HCT116 (cell line): ENCODE data around the gene RPTOR. TPM values are rescaled to one million over a fixed set of nuclear protein-coding genes. Genes with fewer than 3 reads are reported as not detected.
A peak's percentile ranks its signal among the peaks of the same experiment; 100 is the strongest.

Experiments
- ATAC-seq: fragments of 200-7000 bp; cut with Tn5 transposase; 2 replicates; pipeline ENCODE4 v1.9.1; 2020; ENCODE audit warnings: mild to moderate bottlenecking, moderate library complexity
- BruUV-seq: library from RNA; stranded (reverse); fragments of 400-500 nt; replicated peaks from 2 replicates; lab custom pipeline; 2021; lab: Mats Ljungman, UMichigan
- CTCF ChIA-PET: fragments of 300-600 bp; sonication (Branson Sonifier 250); formaldehyde crosslinking; loops from one replicate; lab custom pipeline; 2021; ENCODE audit warnings: antibody characterized with exemption; lab: Charles Lee
- POLR2A ChIA-PET: fragments of 300-600, 350-600 bp; sonication (Branson Sonifier 250); formaldehyde crosslinking; loops from one replicate; lab custom pipeline; 2021; ENCODE audit warnings: antibody characterized with exemption; lab: Charles Lee
- RAD21 ChIA-PET, 2 experiments: fragments of 300-600 bp; sonication (Branson Sonifier 250); formaldehyde crosslinking; loops; one replicate each; lab custom pipeline; 2023; ENCODE audit warnings: low total read pairs in 2 of 2; ENCODE audit not compliant: uncharacterized antibody in 2 of 2, unreplicated experiment in 2 of 2, low non-redundant PET in 1 of 2; lab: Charles Lee
- DNase-seq: peaks from one replicate; pipeline ENCODE4 v3.0.0-alpha.2; 2010; ENCODE audit warnings: low read depth, low spot score
- H2AFZ ChIP-seq: fragments of 200-600 bp; shearing (Covaris generic), sonication (generic); 2 replicates; pipeline ENCODE4 v1.6.1; 2017; ENCODE audit warnings: low read depth, mixed run types, mixed read lengths, antibody characterized with exemption, low read length; ENCODE audit not compliant: poor library complexity, severe bottlenecking
- H3K27ac ChIP-seq: 2 replicates; pipeline ENCODE4 v1.5.1; 2012; ENCODE audit warnings: low read depth, low read length
- H3K27me3 ChIP-seq: fragments of 200-600 bp; sonication (generic); 2 replicates; pipeline ENCODE4 v1.6.1; 2016; ENCODE audit warnings: mixed run types, low read length, mixed read lengths; ENCODE audit not compliant: insufficient read depth
- H3K36me3 ChIP-seq, 2 experiments: fragments of 200-500 bp in 1 of 2; fragments of 200-600 bp in 1 of 2; sonication (Bioruptor generic) in 1 of 2; sonication (generic) in 1 of 2; 2 replicates each; pipeline versions ENCODE4 v1.5.1 to v1.6.1; 2014 to 2016; ENCODE audit warnings: low read length in 2 of 2, inconsistent platforms in 1 of 2, mixed read lengths in 1 of 2, mixed run types in 1 of 2; ENCODE audit not compliant: insufficient read depth in 2 of 2, control insufficient read depth in 1 of 2
- H3K4me1 ChIP-seq, 2 experiments: fragments of 200-600 bp in 1 of 2; sonication (generic) in 1 of 2; 2 replicates each; pipeline versions ENCODE4 v1.5.1 to v1.6.1; 2012 to 2017; ENCODE audit warnings: low read length in 2 of 2, inconsistent platforms in 1 of 2, mild to moderate bottlenecking in 1 of 2, mixed read lengths in 1 of 2, mixed run types in 1 of 2, moderate library complexity in 1 of 2; ENCODE audit not compliant: insufficient read depth in 2 of 2, control insufficient read depth in 1 of 2
- H3K4me2 ChIP-seq: fragments of 200-600 bp; sonication (generic); 2 replicates; pipeline ENCODE4 v1.6.1; 2017; ENCODE audit warnings: mixed run types, low read length, mixed read lengths
- H3K4me3 ChIP-seq, 2 experiments: fragments of 200-600 bp in 1 of 2; sonication (generic) in 1 of 2; replicated peaks in 1 of 2; 2 replicates each; pipeline ENCODE4 v1.5.1; 2011 to 2016; ENCODE audit warnings: low read length in 2 of 2, control low read depth in 1 of 2, low read depth in 1 of 2, mild to moderate bottlenecking in 1 of 2, mixed read lengths in 1 of 2, mixed run types in 1 of 2
- H3K79me2 ChIP-seq: fragments of 200-600 bp; sonication (generic); 2 replicates; pipeline ENCODE4 v1.6.1; 2017; ENCODE audit warnings: mild to moderate bottlenecking, mixed run types, low read length, moderate library complexity, mixed read lengths; ENCODE audit not compliant: insufficient read depth
- H3K9ac ChIP-seq: fragments of 200-600 bp; sonication (generic); 2 replicates; pipeline ENCODE4 v1.6.1; 2016; ENCODE audit warnings: low read length, mixed read lengths
- H3K9me2 ChIP-seq: fragments of 200-600 bp; sonication (generic), shearing (Covaris generic); 2 replicates; pipeline ENCODE4 v1.6.1; 2017; ENCODE audit warnings: mixed run types, mild to moderate bottlenecking, moderate library complexity; ENCODE audit not compliant: insufficient read depth
- H3K9me3 ChIP-seq, 2 experiments: fragments of 200-500 bp in 1 of 2; fragments of 200-600 bp in 1 of 2; sonication (Bioruptor generic) in 1 of 2; sonication (generic) in 1 of 2; 2 replicates each; pipeline ENCODE4 v1.6.1; 2014 to 2017; ENCODE audit warnings: low read length in 2 of 2, mixed read lengths in 2 of 2, inconsistent platforms in 1 of 2, low read depth in 1 of 2, mild to moderate bottlenecking in 1 of 2, mixed run types in 1 of 2, moderate library complexity in 1 of 2; ENCODE audit not compliant: control insufficient read depth in 1 of 2, insufficient read depth in 1 of 2
- H4K20me1 ChIP-seq: fragments of 200-600 bp; sonication (generic), shearing (Covaris generic); 2 replicates; pipeline ENCODE4 v1.6.1; 2017; ENCODE audit warnings: mixed run types, mild to moderate bottlenecking, moderate library complexity; ENCODE audit not compliant: insufficient read depth
- CBX3 ChIP-seq: IDR thresholded peaks from 2 replicates; pipeline ENCODE4 v1.6.1; 2012; ENCODE audit warnings: low read depth
- CEBPB ChIP-seq: IDR thresholded peaks from 2 replicates; pipeline ENCODE4 v1.6.1; 2012; ENCODE audit warnings: low read depth
- EGR1 ChIP-seq: IDR thresholded peaks from 2 replicates; pipeline ENCODE4 v1.6.1; 2012; ENCODE audit warnings: low read depth
- ELF1 ChIP-seq: IDR thresholded peaks from 2 replicates; pipeline ENCODE4 v1.6.1; 2012; ENCODE audit warnings: low read depth, borderline replicate concordance
- EZH2 ChIP-seq: fragments of 200-600 bp; sonication (generic); IDR thresholded peaks from 2 replicates; pipeline ENCODE4 v1.6.1; 2017; ENCODE audit warnings: antibody characterized with exemption, mixed run types
- EZH2phosphoT487 ChIP-seq: fragments of 200-600 bp; IDR thresholded peaks from 2 replicates; pipeline ENCODE4 v1.6.1; 2018; ENCODE audit warnings: antibody characterized with exemption, borderline replicate concordance
- FOSL1 ChIP-seq: IDR thresholded peaks from 2 replicates; pipeline ENCODE4 v1.6.1; 2012; ENCODE audit warnings: low read depth
- JUND ChIP-seq: IDR thresholded peaks from 2 replicates; pipeline ENCODE4 v1.6.1; 2012
- POLR2A ChIP-seq: IDR thresholded peaks from 2 replicates; pipeline ENCODE4 v1.7.0; 2011; ENCODE audit warnings: borderline replicate concordance; ENCODE audit not compliant: insufficient read depth, insufficient read length; ENCODE audit errors: extremely low read depth
- POLR2AphosphoS5 ChIP-seq: IDR thresholded peaks from 2 replicates; pipeline ENCODE4 v1.6.1; 2011; ENCODE audit warnings: mild to moderate bottlenecking, low read depth, low read length, moderate library complexity
- SIN3A ChIP-seq: IDR thresholded peaks from 2 replicates; pipeline ENCODE4 v1.6.1; 2012; ENCODE audit warnings: low read depth
- SP1 ChIP-seq: IDR thresholded peaks from 2 replicates; pipeline ENCODE4 v1.6.1; 2012; ENCODE audit warnings: low read depth
- SRF ChIP-seq: IDR thresholded peaks from 2 replicates; pipeline ENCODE4 v1.6.1; 2012; ENCODE audit warnings: low read depth
- TCF7L2 ChIP-seq: IDR thresholded peaks from 2 replicates; pipeline ENCODE4 v1.7.0; 2011; ENCODE audit warnings: borderline replicate concordance, inconsistent platforms; ENCODE audit not compliant: insufficient read depth, insufficient read length; ENCODE audit errors: extremely low read depth
- YY1 ChIP-seq: IDR thresholded peaks from 2 replicates; pipeline ENCODE4 v1.6.1; 2011; ENCODE audit warnings: low read length, low read depth, moderate library complexity, mild to moderate bottlenecking; ENCODE audit not compliant: insufficient replicate concordance; ENCODE audit errors: extremely low read depth
- ZFX ChIP-seq: fragments of 450-650 bp; IDR thresholded peaks from 2 replicates; pipeline ENCODE4 v1.6.1; 2017
- ZNF274 ChIP-seq: fragments of 200-500 bp; sonication (Bioruptor generic); IDR thresholded peaks from 2 replicates; pipeline ENCODE4 v1.6.1; 2014; ENCODE audit warnings: mild to moderate bottlenecking, low read depth, low read length, inconsistent platforms
- intact Hi-C: fragments of 100-400 bp; cut with micrococcal nuclease; formaldehyde crosslinking; loops from 2 replicates; pipeline ENCODE4 v1.10.0; 2022
- total RNA-seq: library from RNA; stranded (reverse); gene quantifications from one replicate; pipeline ENCODE4 v1.2.1, GENCODE V29; 2021; ENCODE audit not compliant: unreplicated experiment
- TF ChIP-seq, protein P1 (sequence below), 3 experiments: fragments of 200-600 bp in 1 of 3; sonication (generic) in 1 of 3; IDR thresholded peaks in 2 of 3; conservative IDR thresholded peaks in 1 of 3; 2 replicates each; pipeline ENCODE4 v1.5.1; 2012 to 2017; ENCODE audit warnings: low read depth in 2 of 3, low read length in 2 of 3, antibody characterized with exemption in 1 of 3, borderline replicate concordance in 1 of 3, control low read depth in 1 of 3, mild to moderate bottlenecking in 1 of 3, mixed read lengths in 1 of 3, mixed run types in 1 of 3, moderate library complexity in 1 of 3; ENCODE audit not compliant: insufficient read depth in 1 of 3
- TF ChIP-seq, protein P2 (sequence below): IDR thresholded peaks from 2 replicates; pipeline ENCODE4 v1.6.1; 2011; ENCODE audit warnings: mild to moderate bottlenecking, low read length, moderate library complexity; ENCODE audit not compliant: insufficient replicate concordance; ENCODE audit errors: extremely low read depth
- TF ChIP-seq, protein P3 (sequence below): IDR thresholded peaks from 2 replicates; pipeline ENCODE4 v1.6.1; 2012
- TF ChIP-seq, protein P4 (sequence below): IDR thresholded peaks from 2 replicates; pipeline ENCODE4 v1.6.1; 2012

The RPTOR gene
- total RNA-seq, 1 experiment from 2014 or later = 69.5 TPM

DNA sequence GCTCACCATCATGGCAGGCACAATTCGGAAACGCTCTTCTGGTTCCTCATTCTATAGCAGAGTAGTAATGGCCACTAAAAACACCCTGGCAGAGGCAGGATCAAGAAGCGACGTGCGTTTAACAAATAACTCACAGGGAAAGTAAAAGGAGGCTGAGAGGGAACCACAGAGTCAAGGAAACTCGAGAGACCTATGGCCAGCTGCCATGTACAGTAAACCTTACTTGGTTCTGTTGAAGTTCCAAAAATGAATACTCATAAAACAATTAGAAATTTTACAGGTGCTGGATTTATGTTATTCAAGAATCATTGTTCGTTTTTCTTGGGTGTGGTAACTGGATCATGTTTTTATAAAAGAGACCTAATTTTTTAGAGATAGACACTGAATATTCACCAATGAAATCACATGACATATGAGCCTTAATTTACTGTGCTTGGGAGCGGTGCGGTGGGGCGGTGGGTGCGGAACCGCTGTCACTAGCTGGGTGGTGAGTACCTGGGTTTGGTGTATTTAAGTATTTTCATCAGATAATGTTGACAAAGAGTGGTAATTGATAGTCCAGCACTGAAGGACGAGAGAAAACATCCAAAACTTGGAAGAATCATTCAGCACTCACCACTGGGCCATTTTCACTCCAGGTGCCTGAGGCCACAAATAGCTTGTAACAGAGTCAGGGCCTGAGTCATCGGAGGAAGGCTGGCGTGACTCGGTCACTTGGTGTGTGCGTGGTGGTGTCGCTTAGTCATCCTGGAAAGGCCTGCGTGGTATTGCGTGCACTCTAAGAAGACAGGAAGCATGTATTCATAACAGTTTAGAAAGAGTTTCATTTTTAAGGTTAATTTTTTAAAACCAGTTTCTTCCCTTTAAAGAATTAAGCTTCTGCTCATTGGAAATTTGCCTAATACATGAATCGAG lies 311.6 kb downstream of the RPTOR start:
- TF ChIP-seq JUND (peak; percentile 100), EZH2 (no peak), FOSL1 (peak; percentile 100), ELF1 (no peak), ZFX (no peak), CBX3 (no peak), EZH2phosphoT487 (no peak), EGR1 (no peak; the same call in 1 of the 2 replicates), TCF7L2 (no peak), ZNF274 (no peak), SRF (no peak), POLR2A (no peak), POLR2AphosphoS5 (peak; percentile 66), CEBPB (no peak), YY1 (peak; percentile 42), SP1 (peak; percentile 98), SIN3A (no peak; the same call in 1 of the 2 replicates)
- TF ChIP-seq, protein P1, sequence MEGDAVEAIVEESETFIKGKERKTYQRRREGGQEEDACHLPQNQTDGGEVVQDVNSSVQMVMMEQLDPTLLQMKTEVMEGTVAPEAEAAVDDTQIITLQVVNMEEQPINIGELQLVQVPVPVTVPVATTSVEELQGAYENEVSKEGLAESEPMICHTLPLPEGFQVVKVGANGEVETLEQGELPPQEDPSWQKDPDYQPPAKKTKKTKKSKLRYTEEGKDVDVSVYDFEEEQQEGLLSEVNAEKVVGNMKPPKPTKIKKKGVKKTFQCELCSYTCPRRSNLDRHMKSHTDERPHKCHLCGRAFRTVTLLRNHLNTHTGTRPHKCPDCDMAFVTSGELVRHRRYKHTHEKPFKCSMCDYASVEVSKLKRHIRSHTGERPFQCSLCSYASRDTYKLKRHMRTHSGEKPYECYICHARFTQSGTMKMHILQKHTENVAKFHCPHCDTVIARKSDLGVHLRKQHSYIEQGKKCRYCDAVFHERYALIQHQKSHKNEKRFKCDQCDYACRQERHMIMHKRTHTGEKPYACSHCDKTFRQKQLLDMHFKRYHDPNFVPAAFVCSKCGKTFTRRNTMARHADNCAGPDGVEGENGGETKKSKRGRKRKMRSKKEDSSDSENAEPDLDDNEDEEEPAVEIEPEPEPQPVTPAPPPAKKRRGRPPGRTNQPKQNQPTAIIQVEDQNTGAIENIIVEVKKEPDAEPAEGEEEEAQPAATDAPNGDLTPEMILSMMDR (IDR thresholded peaks at IDR 0.05 in 2 of 3, conservative IDR thresholded peaks at IDR 0.05 in 1 of 3; ENCODE audit: borderline replicate concordance in 1 of 3, insufficient read depth in 1 of 3, low read depth in 2 of 3, low read length in 2 of 3) = no peak
- TF ChIP-seq, protein P2, sequence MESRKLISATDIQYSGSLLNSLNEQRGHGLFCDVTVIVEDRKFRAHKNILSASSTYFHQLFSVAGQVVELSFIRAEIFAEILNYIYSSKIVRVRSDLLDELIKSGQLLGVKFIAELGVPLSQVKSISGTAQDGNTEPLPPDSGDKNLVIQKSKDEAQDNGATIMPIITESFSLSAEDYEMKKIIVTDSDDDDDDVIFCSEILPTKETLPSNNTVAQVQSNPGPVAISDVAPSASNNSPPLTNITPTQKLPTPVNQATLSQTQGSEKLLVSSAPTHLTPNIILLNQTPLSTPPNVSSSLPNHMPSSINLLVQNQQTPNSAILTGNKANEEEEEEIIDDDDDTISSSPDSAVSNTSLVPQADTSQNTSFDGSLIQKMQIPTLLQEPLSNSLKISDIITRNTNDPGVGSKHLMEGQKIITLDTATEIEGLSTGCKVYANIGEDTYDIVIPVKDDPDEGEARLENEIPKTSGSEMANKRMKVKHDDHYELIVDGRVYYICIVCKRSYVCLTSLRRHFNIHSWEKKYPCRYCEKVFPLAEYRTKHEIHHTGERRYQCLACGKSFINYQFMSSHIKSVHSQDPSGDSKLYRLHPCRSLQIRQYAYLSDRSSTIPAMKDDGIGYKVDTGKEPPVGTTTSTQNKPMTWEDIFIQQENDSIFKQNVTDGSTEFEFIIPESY = peak; percentile 60
- TF ChIP-seq, protein P3, sequence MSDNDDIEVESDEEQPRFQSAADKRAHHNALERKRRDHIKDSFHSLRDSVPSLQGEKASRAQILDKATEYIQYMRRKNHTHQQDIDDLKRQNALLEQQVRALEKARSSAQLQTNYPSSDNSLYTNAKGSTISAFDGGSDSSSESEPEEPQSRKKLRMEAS = peak; percentile 93; the same call in 1 of the 2 replicates
- TF ChIP-seq, protein P4, sequence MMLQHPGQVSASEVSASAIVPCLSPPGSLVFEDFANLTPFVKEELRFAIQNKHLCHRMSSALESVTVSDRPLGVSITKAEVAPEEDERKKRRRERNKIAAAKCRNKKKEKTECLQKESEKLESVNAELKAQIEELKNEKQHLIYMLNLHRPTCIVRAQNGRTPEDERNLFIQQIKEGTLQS = no peak
- peak overlapping the region in 1 of 2 experiments; percentile 34; a peak in 3 of 4 replicates for H3K4me3 ChIP-seq
- DNase-seq (peak; percentile 94), ATAC-seq (peak; percentile 99)
- peak overlapping the region; percentile 73 for H3K4me2 ChIP-seq
- BruUV-seq = no TSS peak
- POLR2A ChIA-PET = interaction anchor here (1.0 to 1.4 kb wide), 3 partner anchors 23 to 402 kb away, joined by 3 to 8 read pairs (median 4); no protein-coding TSS in a partner anchor
- H4K20me1 ChIP-seq = no peaks in the 10 kb centered on the region
- CTCF ChIA-PET = interaction anchor here (1.5 kb wide), 1 partner anchor 10 kb away, joined by 7 read pairs; no protein-coding TSS in a partner anchor
- H3K79me2 ChIP-seq = no peaks in the 10 kb centered on the region
- H3K9me3 ChIP-seq = no peaks in the 10 kb centered on the region
- peak overlapping the region; percentile 80 for H3K27ac ChIP-seq
- peaks cover 17 to 46% of the 10 kb centered on the region in 2 experiments for H3K4me1 ChIP-seq
- H3K36me3 ChIP-seq = peaks cover 0 to 4% of the 10 kb centered on the region in 2 experiments; a peak in 1 of 4 replicates
- RAD21 ChIA-PET = interaction anchor here in 1 of 2 experiments (0.6 to 1.0 kb wide), 2 partner anchors 260 to 429 kb away, joined by 3 read pairs; no protein-coding TSS in a partner anchor
- intact Hi-C loops = loop anchor here (1.0 to 5.0 kb wide), 2 partner anchors 36 to 64 kb away; no protein-coding TSS in a partner anchor
- no peaks in the 10 kb centered on the region for H3K27me3 ChIP-seq
- no peak overlapping the region for H2AFZ ChIP-seq
- H3K9me2 ChIP-seq = no peaks in the 10 kb centered on the region
- peak overlapping the region; percentile 65 for H3K9ac ChIP-seq
